K562 (cell line): ENCODE data around the gene TMEM45A. TPM values are rescaled to one million over a fixed set of nuclear protein-coding genes. Genes with fewer than 3 reads are reported as not detected.

Source experiments
- ATAC-seq: fragments of 200-7000 bp; cut with Tn5 transposase; 3 replicates; pipeline ENCODE4 v1.9.1; 2020; ENCODE audit warnings: moderate library complexity
- BruUV-seq: library from RNA; stranded (reverse); fragments of 400-500 nt; replicated peaks from 2 replicates; lab custom pipeline; 2021; lab: Mats Ljungman, UMichigan
- CTCF ChIA-PET: fragments of 300-600 bp; formaldehyde crosslinking; extraction: SDS; loops from one replicate; lab custom pipeline; 2021; ENCODE audit warnings: low intra/inter-chr PET ratio; lab: Yijun Ruan, JAX
- POLR2A ChIA-PET: fragments of 300-600, 350-650 bp; sonication (Branson Sonifier 250); formaldehyde crosslinking; extraction: SDS; loops from one replicate; lab custom pipeline; 2021; ENCODE audit warnings: antibody characterized with exemption, inconsistent platforms; lab: Yijun Ruan, JAX
- DNase-seq, 4 experiments: peaks; one replicate each; pipeline versions ENCODE4 v3.0.0 to v3.0.0-alpha.2; 2011 to 2018; ENCODE audit warnings: low spot score in 3 of 4, mixed read lengths in 3 of 4; ENCODE audit errors: extremely low read depth in 1 of 4
- FAIRE-seq: peaks from 2 replicates; lab custom pipeline; 2011; peaks lifted over from hg19 to GRCh38; lab: Jason Lieb, UNC
- H2AFZ ChIP-seq: 2 replicates; pipeline ENCODE4 v1.6.0; 2011; ENCODE audit warnings: low read depth, low read length, control low read depth, inconsistent platforms
- H3K27ac ChIP-seq: fragments of 200-600 bp; 3 replicates; pipeline ENCODE4 v1.8.0; 2011; ENCODE audit warnings: low read depth, mild to moderate bottlenecking, control low read depth, inconsistent platforms, low read length, moderate library complexity, mixed read lengths; ENCODE audit errors: extremely low read depth
- H3K27me3 ChIP-seq, 2 experiments: fragments of 300-600 bp in 1 of 2; 2 replicates in 1 of 2; 3 replicates in 1 of 2; pipeline versions ENCODE4 v1.6.0 to v1.8.0; 2011; ENCODE audit warnings: inconsistent platforms in 2 of 2, low read length in 2 of 2, mild to moderate bottlenecking in 1 of 2, mixed read lengths in 1 of 2, moderate library complexity in 1 of 2; ENCODE audit not compliant: control insufficient read depth in 2 of 2, insufficient read depth in 2 of 2
- H3K36me3 ChIP-seq: fragments of 300-600 bp; 3 replicates; pipeline ENCODE4 v1.8.0; 2011; ENCODE audit warnings: mild to moderate bottlenecking, low read length, inconsistent platforms; ENCODE audit not compliant: control insufficient read depth, insufficient read depth
- H3K4me1 ChIP-seq, 2 experiments: fragments of 200-600 bp in 1 of 2; replicated peaks in 1 of 2; 2 replicates in 1 of 2; 3 replicates in 1 of 2; pipeline versions ENCODE4 v1.5.1 to v1.8.0; 2011; ENCODE audit warnings: inconsistent platforms in 2 of 2, low read length in 2 of 2, mild to moderate bottlenecking in 1 of 2, mixed read lengths in 1 of 2, moderate library complexity in 1 of 2; ENCODE audit not compliant: control insufficient read depth in 2 of 2, insufficient read depth in 2 of 2
- H3K4me2 ChIP-seq: 2 replicates; pipeline ENCODE4 v1.6.1; 2011; ENCODE audit warnings: low read length, control low read depth, inconsistent platforms, mixed read lengths; ENCODE audit not compliant: insufficient read depth
- H3K4me3 ChIP-seq: fragments of 200-600 bp; sonication (generic), shearing (Covaris generic); 2 replicates; pipeline ENCODE4 v1.5.1; 2016; ENCODE audit warnings: control low read depth, inconsistent platforms
- H3K79me2 ChIP-seq: fragments of 200-600 bp; 3 replicates; pipeline ENCODE4 v1.8.0; 2011; ENCODE audit warnings: low read length, inconsistent platforms; ENCODE audit not compliant: control insufficient read depth, insufficient read depth
- H3K9ac ChIP-seq, 2 experiments: 2 replicates each; pipeline versions ENCODE4 v1.6.0 to v1.6.1; 2011; ENCODE audit warnings: low read depth in 2 of 2, low read length in 2 of 2, control low read depth in 1 of 2, inconsistent platforms in 1 of 2, mild to moderate bottlenecking in 1 of 2, mixed read lengths in 1 of 2; ENCODE audit not compliant: insufficient read depth in 1 of 2
- H3K9me1 ChIP-seq: one replicate; pipeline ENCODE4 v1.6.0; 2011; ENCODE audit warnings: inconsistent platforms, mild to moderate bottlenecking, low read length, moderate library complexity; ENCODE audit not compliant: control insufficient read depth, insufficient read depth
- H3K9me3 ChIP-seq: replicated peaks from 2 replicates; pipeline ENCODE4 v1.5.1; 2011; ENCODE audit warnings: low read depth, low read length, inconsistent platforms; ENCODE audit not compliant: control insufficient read depth, insufficient read depth
- H4K20me1 ChIP-seq: replicated peaks from 2 replicates; pipeline ENCODE4 v1.6.1; 2011; ENCODE audit warnings: low read length, inconsistent platforms, mixed read lengths; ENCODE audit not compliant: control insufficient read depth, insufficient read depth
- CREM ChIP-seq: IDR thresholded peaks from 2 replicates; pipeline ENCODE4 v1.6.1; 2014; ENCODE audit warnings: antibody characterized with exemption, low read depth
- CUX1 ChIP-seq: fragments of 200-800 bp; sonication (Bioruptor generic); IDR thresholded peaks from 2 replicates; pipeline ENCODE4 v1.6.1; 2016; ENCODE audit warnings: missing genetic modification characterization, missing compliant biosample characterization
- ELF4 ChIP-seq: fragments of 450-650 bp; formaldehyde crosslinking; IDR thresholded peaks from 2 replicates; pipeline ENCODE4 v1.4.0; 2022; ENCODE audit warnings: missing genetic modification characterization
- FUS ChIP-seq: fragments of 200-400 bp; formaldehyde crosslinking; optimal IDR thresholded peaks from 2 replicates; pipeline ENCODE3; 2017; ENCODE audit warnings: low read depth, low read length
- NKRF ChIP-seq: fragments of 450-650 bp; IDR thresholded peaks from 2 replicates; pipeline ENCODE4 v1.6.1; 2016; ENCODE audit warnings: borderline replicate concordance
- RBM17 ChIP-seq: fragments of 200-400 bp; formaldehyde crosslinking; IDR thresholded peaks from 2 replicates; pipeline ENCODE4 v1.6.1; 2017; ENCODE audit warnings: low read depth, mild to moderate bottlenecking, low read length, borderline replicate concordance
- ZMIZ1 ChIP-seq, 2 experiments: fragments of 150-350 bp in 1 of 2; IDR thresholded peaks; 2 replicates each; pipeline ENCODE4 v1.6.1; 2012 to 2016; ENCODE audit warnings: low read depth in 2 of 2, low read length in 2 of 2, mild to moderate bottlenecking in 1 of 2, moderate library complexity in 1 of 2
- ZNF263 ChIP-seq: sonication (generic); formaldehyde crosslinking; IDR thresholded peaks from 2 replicates; pipeline ENCODE4 v1.8.0; 2022; ENCODE audit warnings: mild to moderate bottlenecking, missing genetic modification reagents, borderline replicate concordance
- WGBS: fragments of 100-300 bp; shearing (Covaris generic); methylation state at CpG from one replicate; pipeline ENCODE4 v1.1.6; 2016; ENCODE audit warnings: low coverage, mixed read lengths; ENCODE audit not compliant: insufficient coverage; ENCODE audit errors: missing lambda C conversion rate; 5-methylcytosine and 5-hydroxymethylcytosine counted together
- in situ Hi-C: fragments of 300-500 bp; cut with MboI; formaldehyde crosslinking; loops from 4 replicates; pipeline ENCODE4 v1.15.0; 2018; ENCODE audit warnings: inconsistent platforms, mixed read lengths
- intact Hi-C: fragments of 100-400 bp; cut with micrococcal nuclease; formaldehyde crosslinking; loops from 2 replicates; pipeline ENCODE4 v1.14.2; 2022
- polyA plus RNA-seq, 8 experiments: library from polyadenylated mRNA; depleted of rRNA in 4 of 8; stranded (reverse) in 5 of 8; unstranded in 3 of 8; fragments of >200 nt; fragmentation: Nextera tagmentation in 2 of 8; fragmentation: Illumina TruSeq in 1 of 8; extraction: Ambion mirVana in 2 of 8; extraction: Trizol in 1 of 8; gene quantifications; 2 replicates each; pipeline versions ENCODE4 v1.2.1 to v1.2.3, GENCODE V29; 2011 to 2014; ENCODE audit warnings: inconsistent platforms in 1 of 8, missing spikeins in 1 of 8
- total RNA-seq, 7 experiments: library from RNA; depleted of rRNA in 6 of 7; stranded (reverse); fragments of >200 nt in 6 of 7; fragmentation: Illumina TruSeq in 2 of 7; extraction: Trizol in 2 of 7; gene quantifications; 2 replicates each; pipeline versions ENCODE4 v1.2.1 to v1.2.3, GENCODE V29; 2011 to 2021; ENCODE audit warnings: low replicate concordance in 1 of 7
- TF ChIP-seq, protein P1 (sequence below): fragments of 450-650 bp; IDR thresholded peaks from 2 replicates; pipeline ENCODE4 v1.6.1; 2018; ENCODE audit warnings: mild to moderate bottlenecking, low read depth; ENCODE audit not compliant: partially characterized antibody

TMEM45A gene
- total and polyA plus RNA-seq, 9 of the 15 experiments (the other 6 are each of a cell fraction or from before 2014, with no cell fraction given): 0.41 to 4.1 (median 0.95) TPM

DNA sequence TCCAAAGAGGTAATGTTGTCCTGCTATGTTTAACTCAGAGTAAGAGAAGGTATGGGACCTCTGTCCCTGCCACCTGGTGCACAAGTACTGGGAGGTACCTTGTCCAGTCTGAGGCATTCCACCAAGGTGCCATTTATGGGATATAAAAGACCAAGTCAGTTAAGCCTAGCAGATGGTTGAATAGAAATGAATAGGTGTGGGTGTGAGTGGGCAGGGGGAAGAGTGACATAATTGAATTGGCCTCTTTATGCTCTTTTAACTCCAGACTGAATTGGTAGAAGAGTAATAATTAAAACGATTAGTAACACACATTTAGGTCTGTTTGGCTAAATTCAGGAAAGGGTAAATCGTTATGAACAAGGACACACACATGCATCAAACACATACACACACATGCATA is 117.5 kb downstream of the TMEM45A start:
- H3K79me2 ChIP-seq: no peaks in the 10 kb centered on the region
- no peak overlapping the region for H3K9ac ChIP-seq
- POLR2A ChIA-PET: no interaction called here
- no peaks in the 10 kb centered on the region for H4K20me1 ChIP-seq
- no peaks in the 10 kb centered on the region for H3K27me3 ChIP-seq
- H3K4me3 ChIP-seq: no peak overlapping the region
- no peak overlapping the region for H2AFZ ChIP-seq
- DNase-seq (no peak), ATAC-seq (no peak), FAIRE-seq (no peak)
- in situ Hi-C loops (loop anchor here (25.0 kb wide), 1 partner anchor 773 kb away; no protein-coding TSS in a partner anchor), intact Hi-C loops (no loop called here)
- CTCF ChIA-PET: no interaction called here
- 0% methylated on average over 2 of the region's 2 CpGs for WGBS
- H3K4me2 ChIP-seq: no peak overlapping the region
- BruUV-seq: no TSS peak
- no peaks in the 10 kb centered on the region for H3K36me3 ChIP-seq
- no peaks in the 10 kb centered on the region for H3K9me1 ChIP-seq
- H3K9me3 ChIP-seq: no peaks in the 10 kb centered on the region
- H3K27ac ChIP-seq: no peak overlapping the region
- no peaks in the 10 kb centered on the region; a peak in 2 of 5 replicates for H3K4me1 ChIP-seq
- no peak for TF ChIP-seq CUX1 (CRISPR knock-in tag)
- no peak for TF ChIP-seq FUS
- TF ChIP-seq ZNF263 (CRISPR knock-in tag): no peak
- no peak for TF ChIP-seq ELF4
- TF ChIP-seq ZMIZ1 (IDR thresholded peaks at IDR 0.05; ENCODE audit: low read depth in 2 of 2, low read length in 2 of 2): no peak
- TF ChIP-seq NKRF: no peak
- TF ChIP-seq, protein P1, sequence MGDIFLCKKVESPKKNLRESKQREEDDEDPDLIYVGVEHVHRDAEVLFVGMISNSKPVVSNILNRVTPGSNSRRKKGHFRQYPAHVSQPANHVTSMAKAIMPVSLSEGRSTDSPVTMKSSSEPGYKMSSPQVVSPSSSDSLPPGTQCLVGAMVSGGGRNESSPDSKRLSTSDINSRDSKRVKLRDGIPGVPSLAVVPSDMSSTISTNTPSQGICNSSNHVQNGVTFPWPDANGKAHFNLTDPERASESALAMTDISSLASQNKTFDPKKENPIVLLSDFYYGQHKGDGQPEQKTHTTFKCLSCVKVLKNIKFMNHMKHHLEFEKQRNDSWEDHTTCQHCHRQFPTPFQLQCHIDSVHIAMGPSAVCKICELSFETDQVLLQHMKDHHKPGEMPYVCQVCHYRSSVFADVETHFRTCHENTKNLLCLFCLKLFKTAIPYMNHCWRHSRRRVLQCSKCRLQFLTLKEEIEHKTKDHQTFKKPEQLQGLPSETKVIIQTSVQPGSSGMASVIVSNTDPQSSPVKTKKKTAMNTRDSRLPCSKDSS: no peak
- TF ChIP-seq CREM: no peak
- TF ChIP-seq RBM17: no peak
